HCT116 (cell line): ENCODE data around the gene ADD3. TPM values are rescaled to one million over a fixed set of nuclear protein-coding genes. Genes with fewer than 3 reads are reported as not detected.

ENCODE experiments used
- ATAC-seq: fragments of 200-7000 bp; cut with Tn5 transposase; 2 replicates; pipeline ENCODE4 v1.9.1; 2020; ENCODE audit warnings: mild to moderate bottlenecking, moderate library complexity
- BruUV-seq: library from RNA; stranded (reverse); fragments of 400-500 nt; replicated peaks from 2 replicates; lab custom pipeline; 2021; lab: Mats Ljungman, UMichigan
- CTCF ChIA-PET: fragments of 300-600 bp; sonication (Branson Sonifier 250); formaldehyde crosslinking; loops from one replicate; lab custom pipeline; 2021; ENCODE audit warnings: antibody characterized with exemption; lab: Charles Lee
- POLR2A ChIA-PET: fragments of 300-600, 350-600 bp; sonication (Branson Sonifier 250); formaldehyde crosslinking; loops from one replicate; lab custom pipeline; 2021; ENCODE audit warnings: antibody characterized with exemption; lab: Charles Lee
- RAD21 ChIA-PET, 2 experiments: fragments of 300-600 bp; sonication (Branson Sonifier 250); formaldehyde crosslinking; loops; one replicate each; lab custom pipeline; 2023; ENCODE audit warnings: low total read pairs in 2 of 2; ENCODE audit not compliant: uncharacterized antibody in 2 of 2, unreplicated experiment in 2 of 2, low non-redundant PET in 1 of 2; lab: Charles Lee
- DNase-seq: peaks from one replicate; pipeline ENCODE4 v3.0.0-alpha.2; 2010; ENCODE audit warnings: low read depth, low spot score
- H2AFZ ChIP-seq: fragments of 200-600 bp; shearing (Covaris generic), sonication (generic); 2 replicates; pipeline ENCODE4 v1.6.1; 2017; ENCODE audit warnings: low read depth, mixed run types, mixed read lengths, antibody characterized with exemption, low read length; ENCODE audit not compliant: poor library complexity, severe bottlenecking
- H3K27ac ChIP-seq: 2 replicates; pipeline ENCODE4 v1.5.1; 2012; ENCODE audit warnings: low read depth, low read length
- H3K27me3 ChIP-seq: fragments of 200-600 bp; sonication (generic); 2 replicates; pipeline ENCODE4 v1.6.1; 2016; ENCODE audit warnings: mixed run types, low read length, mixed read lengths; ENCODE audit not compliant: insufficient read depth
- H3K36me3 ChIP-seq, 2 experiments: fragments of 200-500 bp in 1 of 2; fragments of 200-600 bp in 1 of 2; sonication (Bioruptor generic) in 1 of 2; sonication (generic) in 1 of 2; 2 replicates each; pipeline versions ENCODE4 v1.5.1 to v1.6.1; 2014 to 2016; ENCODE audit warnings: low read length in 2 of 2, inconsistent platforms in 1 of 2, mixed read lengths in 1 of 2, mixed run types in 1 of 2; ENCODE audit not compliant: insufficient read depth in 2 of 2, control insufficient read depth in 1 of 2
- H3K4me1 ChIP-seq, 2 experiments: fragments of 200-600 bp in 1 of 2; sonication (generic) in 1 of 2; 2 replicates each; pipeline versions ENCODE4 v1.5.1 to v1.6.1; 2012 to 2017; ENCODE audit warnings: low read length in 2 of 2, inconsistent platforms in 1 of 2, mild to moderate bottlenecking in 1 of 2, mixed read lengths in 1 of 2, mixed run types in 1 of 2, moderate library complexity in 1 of 2; ENCODE audit not compliant: insufficient read depth in 2 of 2, control insufficient read depth in 1 of 2
- H3K4me2 ChIP-seq: fragments of 200-600 bp; sonication (generic); 2 replicates; pipeline ENCODE4 v1.6.1; 2017; ENCODE audit warnings: mixed run types, low read length, mixed read lengths
- H3K4me3 ChIP-seq, 2 experiments: fragments of 200-600 bp in 1 of 2; sonication (generic) in 1 of 2; replicated peaks in 1 of 2; 2 replicates each; pipeline ENCODE4 v1.5.1; 2011 to 2016; ENCODE audit warnings: low read length in 2 of 2, control low read depth in 1 of 2, low read depth in 1 of 2, mild to moderate bottlenecking in 1 of 2, mixed read lengths in 1 of 2, mixed run types in 1 of 2
- H3K79me2 ChIP-seq: fragments of 200-600 bp; sonication (generic); 2 replicates; pipeline ENCODE4 v1.6.1; 2017; ENCODE audit warnings: mild to moderate bottlenecking, mixed run types, low read length, moderate library complexity, mixed read lengths; ENCODE audit not compliant: insufficient read depth
- H3K9ac ChIP-seq: fragments of 200-600 bp; sonication (generic); 2 replicates; pipeline ENCODE4 v1.6.1; 2016; ENCODE audit warnings: low read length, mixed read lengths
- H3K9me2 ChIP-seq: fragments of 200-600 bp; sonication (generic), shearing (Covaris generic); 2 replicates; pipeline ENCODE4 v1.6.1; 2017; ENCODE audit warnings: mixed run types, mild to moderate bottlenecking, moderate library complexity; ENCODE audit not compliant: insufficient read depth
- H3K9me3 ChIP-seq, 2 experiments: fragments of 200-500 bp in 1 of 2; fragments of 200-600 bp in 1 of 2; sonication (Bioruptor generic) in 1 of 2; sonication (generic) in 1 of 2; 2 replicates each; pipeline ENCODE4 v1.6.1; 2014 to 2017; ENCODE audit warnings: low read length in 2 of 2, mixed read lengths in 2 of 2, inconsistent platforms in 1 of 2, low read depth in 1 of 2, mild to moderate bottlenecking in 1 of 2, mixed run types in 1 of 2, moderate library complexity in 1 of 2; ENCODE audit not compliant: control insufficient read depth in 1 of 2, insufficient read depth in 1 of 2
- H4K20me1 ChIP-seq: fragments of 200-600 bp; sonication (generic), shearing (Covaris generic); 2 replicates; pipeline ENCODE4 v1.6.1; 2017; ENCODE audit warnings: mixed run types, mild to moderate bottlenecking, moderate library complexity; ENCODE audit not compliant: insufficient read depth
- ATF3 ChIP-seq: IDR thresholded peaks from 2 replicates; pipeline ENCODE4 v1.6.1; 2012
- CBX3 ChIP-seq: IDR thresholded peaks from 2 replicates; pipeline ENCODE4 v1.6.1; 2012; ENCODE audit warnings: low read depth
- CEBPB ChIP-seq: IDR thresholded peaks from 2 replicates; pipeline ENCODE4 v1.6.1; 2012; ENCODE audit warnings: low read depth
- EGR1 ChIP-seq: IDR thresholded peaks from 2 replicates; pipeline ENCODE4 v1.6.1; 2012; ENCODE audit warnings: low read depth
- EZH2 ChIP-seq: fragments of 200-600 bp; sonication (generic); IDR thresholded peaks from 2 replicates; pipeline ENCODE4 v1.6.1; 2017; ENCODE audit warnings: antibody characterized with exemption, mixed run types
- FOSL1 ChIP-seq: IDR thresholded peaks from 2 replicates; pipeline ENCODE4 v1.6.1; 2012; ENCODE audit warnings: low read depth
- JUND ChIP-seq: IDR thresholded peaks from 2 replicates; pipeline ENCODE4 v1.6.1; 2012
- MAX ChIP-seq: IDR thresholded peaks from 2 replicates; pipeline ENCODE4 v1.6.1; 2012
- POLR2AphosphoS5 ChIP-seq: IDR thresholded peaks from 2 replicates; pipeline ENCODE4 v1.6.1; 2011; ENCODE audit warnings: mild to moderate bottlenecking, low read depth, low read length, moderate library complexity
- REST ChIP-seq: IDR thresholded peaks from 2 replicates; pipeline ENCODE4 v1.6.1; 2012; ENCODE audit warnings: low read depth
- SP1 ChIP-seq: IDR thresholded peaks from 2 replicates; pipeline ENCODE4 v1.6.1; 2012; ENCODE audit warnings: low read depth
- SRF ChIP-seq: IDR thresholded peaks from 2 replicates; pipeline ENCODE4 v1.6.1; 2012; ENCODE audit warnings: low read depth
- YY1 ChIP-seq: IDR thresholded peaks from 2 replicates; pipeline ENCODE4 v1.6.1; 2011; ENCODE audit warnings: low read length, low read depth, moderate library complexity, mild to moderate bottlenecking; ENCODE audit not compliant: insufficient replicate concordance; ENCODE audit errors: extremely low read depth
- ZBTB33 ChIP-seq: IDR thresholded peaks from 2 replicates; pipeline ENCODE4 v1.6.1; 2011; ENCODE audit warnings: mild to moderate bottlenecking, low read length, moderate library complexity; ENCODE audit not compliant: insufficient replicate concordance; ENCODE audit errors: extremely low read depth
- ZFX ChIP-seq: fragments of 450-650 bp; IDR thresholded peaks from 2 replicates; pipeline ENCODE4 v1.6.1; 2017
- intact Hi-C: fragments of 100-400 bp; cut with micrococcal nuclease; formaldehyde crosslinking; loops from 2 replicates; pipeline ENCODE4 v1.10.0; 2022
- total RNA-seq: library from RNA; stranded (reverse); gene quantifications from one replicate; pipeline ENCODE4 v1.2.1, GENCODE V29; 2021; ENCODE audit not compliant: unreplicated experiment

The ADD3 gene
- total RNA-seq, 1 experiment from 2014 or later, result 41.1 TPM

- Histone ChIP-seq H3K27ac (no peak overlapping the region), H3K27me3 (peaks cover 22% of the 10 kb centered on the region), H3K9ac (no peak overlapping the region), H2AFZ (no peak overlapping the region), H4K20me1 (no peaks in the 10 kb centered on the region), H3K4me2 (no peak overlapping the region), H3K4me1 (peaks cover 0 to 10% of the 10 kb centered on the region in 2 experiments; a peak in 2 of 4 replicates), H3K36me3 (no peaks in the 10 kb centered on the region), H3K9me2 (no peaks in the 10 kb centered on the region), H3K4me3 (no peak overlapping the region), H3K9me3 (no peaks in the 10 kb centered on the region), H3K79me2 (no peaks in the 10 kb centered on the region)
- ChIA-PET RAD21 (no interaction called here), POLR2A (no interaction called here), CTCF (no interaction called here)
- DNase-seq, result no peak
- no peak for ATAC-seq
- TF ChIP-seq CEBPB (no peak), JUND (no peak)
- intact Hi-C loops, result loop anchor here (2.0 kb wide), 1 partner anchor 21 kb away; no protein-coding TSS in a partner anchor
- BruUV-seq, result no TSS peak
Measured at GRCh38 chr10:110172155-110172554, 164.4 kb downstream of the ADD3 start.

- Histone ChIP-seq H3K27ac (no peak overlapping the region), H3K9ac (no peak overlapping the region), H3K36me3 (no peaks in the 10 kb centered on the region), H2AFZ (no peak overlapping the region), H4K20me1 (no peaks in the 10 kb centered on the region), H3K9me3 (no peaks in the 10 kb centered on the region), H3K9me2 (no peaks in the 10 kb centered on the region), H3K79me2 (no peaks in the 10 kb centered on the region), H3K4me1 (peaks cover 0 to 10% of the 10 kb centered on the region in 2 experiments; a peak in 2 of 4 replicates), H3K4me2 (no peak overlapping the region), H3K27me3 (peaks cover 10% of the 10 kb centered on the region), H3K4me3 (no peak overlapping the region)
- DNase-seq, result no peak
- ChIA-PET CTCF (no interaction called here), RAD21 (no interaction called here), POLR2A (no interaction called here)
- ATAC-seq, result no peak
- intact Hi-C loops, result no loop called here
- no TSS peak for BruUV-seq
- TF ChIP-seq SP1 (no peak), SRF (no peak), EGR1 (no peak), YY1 (no peak), ATF3 (no peak), MAX (no peak), JUND (no peak), EZH2 (no peak), ZFX (no peak), FOSL1 (no peak), REST (no peak), CBX3 (no peak), ZBTB33 (no peak), POLR2AphosphoS5 (no peak)
Measured at GRCh38 chr10:110174201-110174600, 166.4 kb downstream of the ADD3 start.
